HEK293 (cell line): ENCODE measurements around the gene AOAH.

Experiments
- CTCF ChIA-PET: fragments of 350-600 bp; formaldehyde crosslinking; extraction: SDS; loops from one replicate; lab custom pipeline; 2021; ENCODE audit warnings: antibody characterized with exemption; lab: Yijun Ruan, JAX
- POLR2A ChIA-PET: fragments of 300-600 bp; formaldehyde crosslinking; extraction: SDS; loops from one replicate; lab custom pipeline; 2020; ENCODE audit warnings: antibody characterized with exemption, inconsistent platforms; lab: Yijun Ruan, JAX
- H3K27ac ChIP-seq: fragments of 200-500 bp; sonication (Bioruptor generic); 2 replicates; pipeline ENCODE4 v1.5.1; 2014; ENCODE audit warnings: low read depth, low read length, control low read depth, inconsistent platforms; ENCODE audit errors: extremely low read depth
- H3K36me3 ChIP-seq, 2 experiments: fragments of 200-500 bp in 1 of 2; sonication (Bioruptor generic) in 1 of 2; 1 replicate in 1 of 2; 2 replicates in 1 of 2; pipeline ENCODE4 v1.5.1; 2014 to 2017; ENCODE audit warnings: inconsistent platforms in 2 of 2, low read length in 2 of 2; ENCODE audit not compliant: control insufficient read depth in 2 of 2, insufficient read depth in 1 of 2
- H3K4me1 ChIP-seq: fragments of 200-500 bp; sonication (Bioruptor generic); 2 replicates; pipeline ENCODE4 v1.5.1; 2014; ENCODE audit warnings: mild to moderate bottlenecking, low read length, inconsistent platforms; ENCODE audit not compliant: control insufficient read depth, insufficient read depth
- H3K4me3 ChIP-seq: 2 replicates; pipeline ENCODE4 v1.5.1; 2011; ENCODE audit warnings: low read depth, mild to moderate bottlenecking, control low read depth, low read length, moderate library complexity
- H3K9me3 ChIP-seq: fragments of 200-500 bp; sonication (Bioruptor generic); 2 replicates; pipeline ENCODE4 v1.5.1; 2014; ENCODE audit warnings: low read depth, low read length, inconsistent platforms; ENCODE audit not compliant: control insufficient read depth, insufficient read depth
- KLF9 ChIP-seq: fragments of 450-650 bp; formaldehyde crosslinking; IDR thresholded peaks from 2 replicates; pipeline ENCODE4 v1.5.1; 2016; ENCODE audit warnings: missing biosample characterization, missing genetic modification characterization, low read depth
- MEIS1 ChIP-seq: sonication (generic); formaldehyde crosslinking; IDR thresholded peaks from 2 replicates; pipeline ENCODE4 v1.8.1; 2022; ENCODE audit warnings: missing genetic modification reagents, mild to moderate bottlenecking, borderline replicate concordance
- OSR2 ChIP-seq: fragments of 450-650 bp; formaldehyde crosslinking; IDR thresholded peaks from 2 replicates; pipeline ENCODE4 v1.5.1; 2016; ENCODE audit warnings: missing biosample characterization, missing genetic modification characterization
- PBX3 ChIP-seq: sonication (generic); formaldehyde crosslinking; IDR thresholded peaks from 2 replicates; pipeline ENCODE4 v1.8.1; 2022; ENCODE audit warnings: mild to moderate bottlenecking, moderate library complexity, missing genetic modification reagents
- SCRT2 ChIP-seq: fragments of 450-650 bp; formaldehyde crosslinking; IDR thresholded peaks from 2 replicates; pipeline ENCODE4 v1.5.1; 2016; ENCODE audit warnings: missing biosample characterization, missing genetic modification characterization
- ZBTB26 ChIP-seq: fragments of 450-650 bp; formaldehyde crosslinking; optimal IDR thresholded peaks from 2 replicates; pipeline ENCODE3; 2016; ENCODE audit warnings: missing biosample characterization, mild to moderate bottlenecking, missing genetic modification characterization
- ZBTB44 ChIP-seq: fragments of 450-650 bp; IDR thresholded peaks from 2 replicates; pipeline ENCODE4 v1.5.1; 2018; ENCODE audit warnings: missing biosample characterization, mild to moderate bottlenecking, missing genetic modification characterization
- ZBTB8A ChIP-seq: fragments of 450-650 bp; formaldehyde crosslinking; IDR thresholded peaks from 2 replicates; pipeline ENCODE4 v1.5.1; 2016; ENCODE audit warnings: missing biosample characterization, missing genetic modification characterization
- ZEB2 ChIP-seq: fragments of 450-650 bp; formaldehyde crosslinking; IDR thresholded peaks from 2 replicates; pipeline ENCODE4 v1.5.1; 2016; ENCODE audit warnings: missing biosample characterization, missing genetic modification characterization
- ZFHX2 ChIP-seq: fragments of 450-650 bp; formaldehyde crosslinking; conservative IDR thresholded peaks from 2 replicates; pipeline ENCODE4 v1.5.1; 2016; ENCODE audit warnings: missing biosample characterization, missing genetic modification characterization
- ZFP37 ChIP-seq: fragments of 450-650 bp; formaldehyde crosslinking; IDR thresholded peaks from 2 replicates; pipeline ENCODE4 v1.5.1; 2016; ENCODE audit warnings: missing biosample characterization, missing genetic modification characterization
- ZIC2 ChIP-seq: fragments of 450-650 bp; formaldehyde crosslinking; IDR thresholded peaks from 2 replicates; pipeline ENCODE4 v1.5.1; 2016; ENCODE audit warnings: missing biosample characterization, missing genetic modification characterization
- ZNF114 ChIP-seq: fragments of 450-650 bp; formaldehyde crosslinking; IDR thresholded peaks from 2 replicates; pipeline ENCODE4 v1.5.0; 2017; ENCODE audit warnings: missing biosample characterization, missing genetic modification characterization
- ZNF133 ChIP-seq: fragments of 450-650 bp; formaldehyde crosslinking; IDR thresholded peaks from 2 replicates; pipeline ENCODE4 v1.5.1; 2016; ENCODE audit warnings: missing biosample characterization, missing genetic modification characterization
- ZNF146 ChIP-seq: fragments of 450-650 bp; formaldehyde crosslinking; IDR thresholded peaks from 2 replicates; pipeline ENCODE4 v1.5.1; 2016; ENCODE audit warnings: missing biosample characterization, missing genetic modification characterization
- ZNF169 ChIP-seq: fragments of 450-650 bp; formaldehyde crosslinking; IDR thresholded peaks from 2 replicates; pipeline ENCODE4 v1.5.1; 2016; ENCODE audit warnings: missing biosample characterization, missing genetic modification characterization
- ZNF341 ChIP-seq: fragments of 450-650 bp; formaldehyde crosslinking; IDR thresholded peaks from 2 replicates; pipeline ENCODE4; 2016; ENCODE audit warnings: low read depth, missing biosample characterization, missing genetic modification characterization
- ZNF350 ChIP-seq: fragments of 450-650 bp; formaldehyde crosslinking; IDR thresholded peaks from 2 replicates; pipeline ENCODE4 v1.5.0; 2017; ENCODE audit warnings: missing biosample characterization, mild to moderate bottlenecking, missing genetic modification characterization
- ZNF48 ChIP-seq: fragments of 450-650 bp; formaldehyde crosslinking; IDR thresholded peaks from 2 replicates; pipeline ENCODE4 v1.5.1; 2016; ENCODE audit warnings: missing biosample characterization, missing genetic modification characterization
- ZNF530 ChIP-seq: fragments of 450-650 bp; formaldehyde crosslinking; IDR thresholded peaks from 2 replicates; pipeline ENCODE4 v1.5.1; 2016; ENCODE audit warnings: low read depth, missing biosample characterization, missing genetic modification characterization
- ZNF561 ChIP-seq: fragments of 450-650 bp; IDR thresholded peaks from 2 replicates; pipeline ENCODE4 v1.5.1; 2018; ENCODE audit warnings: missing biosample characterization, missing genetic modification characterization, borderline replicate concordance
- ZNF707 ChIP-seq: fragments of 450-650 bp; formaldehyde crosslinking; IDR thresholded peaks from 2 replicates; pipeline ENCODE4 v1.5.1; 2016; ENCODE audit warnings: missing biosample characterization, missing genetic modification characterization
- ZSCAN16 ChIP-seq: fragments of 450-650 bp; formaldehyde crosslinking; IDR thresholded peaks from 2 replicates; pipeline ENCODE4 v1.5.1; 2016; ENCODE audit warnings: missing biosample characterization, missing genetic modification characterization

Gene AOAH

GRCh38 chr7:36752026-36752711 is 27.9 kb upstream of the AOAH start:
- H3K36me3 ChIP-seq: no peaks in the 10 kb centered on the region
- H3K4me3 ChIP-seq: no peak overlapping the region
- ChIA-PET CTCF (no interaction called here), POLR2A (no interaction called here)
- no peak overlapping the region for H3K27ac ChIP-seq
- no peaks in the 10 kb centered on the region for H3K4me1 ChIP-seq
- TF ChIP-seq ZBTB44 (no peak), ZNF48 (tag by site-specific recombination) (no peak), KLF9 (tag by site-specific recombination) (no peak), ZNF530 (tag by site-specific recombination) (no peak), MEIS1 (no peak), SCRT2 (no peak), ZBTB26 (tag by site-specific recombination) (no peak), ZNF341 (tag by site-specific recombination) (no peak), PBX3 (CRISPR knock-in tag) (no peak)
- no peaks in the 10 kb centered on the region for H3K9me3 ChIP-seq

- Histone ChIP-seq H3K9me3 (no peaks in the 10 kb centered on the region), H3K4me1 (no peaks in the 10 kb centered on the region), H3K4me3 (no peak overlapping the region), H3K36me3 (no peaks in the 10 kb centered on the region), H3K27ac (no peak overlapping the region)
- CTCF ChIA-PET: no interaction called here
- POLR2A ChIA-PET: no interaction called here
- TF ChIP-seq ZFP37 (tag by site-specific recombination) (no peak), ZFHX2 (tag by site-specific recombination) (no peak), ZSCAN16 (tag by site-specific recombination) (no peak), ZEB2 (tag by site-specific recombination) (no peak), ZNF169 (no peak), ZNF146 (tag by site-specific recombination) (no peak), ZNF114 (tag by site-specific recombination) (no peak), ZIC2 (no peak), ZNF707 (no peak), ZBTB8A (tag by site-specific recombination) (no peak), ZNF350 (tag by site-specific recombination) (no peak), OSR2 (tag by site-specific recombination) (no peak), ZNF133 (tag by site-specific recombination) (no peak), ZNF561 (tag by site-specific recombination) (no peak)
- TF ChIP-seq, all 188 proteins: peak for 0
Measured at GRCh38 chr7:36750451-36750850, 26.2 kb upstream of the AOAH start.
